NCI-H510A treated with DMSO at 0.1 percent for 48 hours (cell line): ENCODE data around the gene FKBP6.
"Not testable (repeated sequence)": the region's sequence is repeated elsewhere in the genome, so short reads cannot be mapped to it uniquely, and the experiment has no call there.

Source experiments
- DNase-seq: peaks from one replicate; lab custom pipeline; 2025; lab: John Stamatoyannopoulos, UW

The FKBP6 gene

GRCh38 chr7:73356159-73356558 lies 28.2 kb downstream of the FKBP6 start:
- no peak for DNase-seq

GRCh38 chr7:73358590-73359275 lies 30.8 kb downstream of the FKBP6 start:
- no peak for DNase-seq

DNA sequence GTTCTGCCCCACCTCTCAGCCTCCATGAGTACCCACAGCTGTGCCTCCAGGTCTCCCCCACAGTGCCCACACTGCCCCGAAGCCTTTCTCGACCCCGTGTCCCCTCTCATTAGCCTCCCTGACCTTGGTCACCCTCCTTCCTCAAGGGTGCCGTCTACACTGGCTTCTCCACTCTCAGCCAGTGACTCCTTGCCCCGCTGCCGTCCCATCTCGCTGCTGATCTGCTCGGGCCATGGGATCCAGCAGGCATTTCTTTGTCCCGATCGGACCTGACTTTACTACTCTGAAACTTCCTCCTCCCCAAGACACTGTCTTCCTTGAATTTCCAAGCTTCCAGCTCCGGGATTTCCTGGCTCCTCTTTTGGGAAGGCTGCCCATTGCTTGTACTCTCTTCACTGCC lies 31.3 kb downstream of the FKBP6 start:
- DNase-seq: no peak

GRCh38 chr7:73359746-73360375 lies 31.9 kb downstream of the FKBP6 start:
- no peak for DNase-seq

DNA sequence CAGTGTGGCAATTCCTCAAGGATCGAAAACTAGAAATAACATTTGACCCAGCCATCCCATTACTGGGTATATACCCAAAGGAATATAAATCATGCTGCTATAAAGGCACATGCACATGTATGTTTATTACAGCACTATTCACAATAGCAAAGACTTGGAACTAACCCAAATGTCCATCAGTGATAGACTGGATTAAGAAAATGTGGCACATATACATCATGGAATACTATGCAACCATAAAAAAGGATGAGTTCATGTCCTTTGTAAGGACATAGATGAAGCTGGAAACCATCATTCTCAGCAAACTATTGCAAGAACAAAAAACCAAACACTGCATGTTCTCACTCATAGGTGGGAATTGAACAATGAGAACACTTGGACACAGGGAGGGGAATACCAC lies 32.6 kb downstream of the FKBP6 start:
- DNase-seq: not testable (repeated sequence)

- no peak for DNase-seq
These were observed 35.5 kb downstream of the FKBP6 start for GRCh38 chr7:73363225-73364005.

DNA sequence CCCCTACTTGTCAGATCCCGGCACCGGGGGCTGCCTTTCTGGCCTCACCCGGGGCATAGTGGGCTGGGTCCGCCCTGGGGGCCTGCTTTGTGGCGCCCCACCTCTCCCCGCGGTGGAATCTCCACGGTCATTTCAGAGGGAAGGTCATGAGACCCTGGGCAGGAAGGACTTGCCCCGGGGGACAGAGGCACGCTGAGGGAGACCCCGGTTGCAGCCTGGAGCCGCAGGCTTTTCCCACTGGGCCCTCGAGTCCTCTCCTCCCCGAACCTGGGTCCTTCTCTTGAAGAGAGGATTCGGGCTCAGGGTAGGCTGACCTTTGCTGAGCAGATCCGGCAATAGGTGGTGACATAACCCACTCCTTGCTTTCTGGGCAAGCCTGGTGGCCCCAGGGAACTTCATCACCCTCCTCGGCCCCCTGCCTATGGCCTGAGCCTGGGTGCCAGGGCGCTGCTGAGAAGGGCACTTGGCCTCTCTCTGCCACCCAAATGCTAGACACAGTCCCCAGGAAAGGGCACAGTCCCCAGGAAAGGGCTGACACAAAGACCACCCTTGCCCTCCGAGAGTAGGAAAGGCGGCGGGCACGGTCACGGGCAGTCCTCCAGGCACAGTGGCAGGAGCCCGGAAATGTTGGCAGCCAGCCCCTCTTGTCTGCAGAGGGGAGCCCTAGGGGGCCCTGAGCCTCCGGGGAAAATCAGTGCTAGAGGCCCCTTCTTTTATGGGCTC lies 36.2 kb downstream of the FKBP6 start:
- DNase-seq: no peak

- DNase-seq: no peak
These were observed 38.2 kb downstream of the FKBP6 start for GRCh38 chr7:73366127-73366526.

GRCh38 chr7:73366990-73367389 lies 39.0 kb downstream of the FKBP6 start:
- no peak for DNase-seq

- no peak for DNase-seq
These were observed 41.0 kb downstream of the FKBP6 start for GRCh38 chr7:73369009-73369408.

DNA sequence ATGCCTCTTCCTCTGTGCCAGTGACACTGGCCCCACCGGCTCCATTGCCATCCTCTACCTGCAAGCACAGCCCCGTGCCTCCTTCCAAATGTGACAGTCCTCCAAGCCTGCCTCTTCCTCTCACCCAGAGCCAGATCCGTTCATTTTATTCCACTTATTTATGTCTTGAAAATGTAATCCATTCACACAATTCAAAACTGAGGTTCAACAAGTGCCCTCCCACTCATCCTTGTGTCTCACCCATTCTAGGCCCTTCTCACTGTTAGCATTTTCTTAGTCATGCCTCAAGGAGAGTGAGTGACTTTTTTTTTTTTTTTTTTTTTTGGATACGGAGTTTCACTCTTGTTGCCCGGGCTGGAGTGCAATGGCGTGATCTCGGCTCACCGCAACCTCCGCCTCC lies 41.7 kb downstream of the FKBP6 start:
- DNase-seq: no peak

GRCh38 chr7:73373741-73374140 lies 45.8 kb downstream of the FKBP6 start:
- DNase-seq: no peak

DNA sequence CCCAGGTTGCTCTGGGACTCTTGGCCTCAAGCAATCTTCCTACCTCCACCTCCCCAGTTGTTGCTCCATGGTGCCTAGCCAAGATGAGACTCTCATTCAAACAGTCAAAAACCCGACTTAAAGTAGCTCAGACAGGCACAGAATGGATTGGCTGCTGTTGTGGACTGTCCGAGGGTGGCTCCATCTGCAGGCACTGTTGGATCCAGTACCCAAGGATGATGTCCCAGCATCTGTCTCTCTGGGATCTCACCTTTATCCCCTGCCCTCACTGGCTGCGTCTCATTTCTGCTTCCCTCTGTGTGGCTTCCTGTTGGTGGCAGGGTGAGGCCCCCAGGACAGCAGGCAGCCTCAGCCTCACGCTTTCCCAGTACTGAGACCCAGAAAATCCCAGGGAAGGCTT lies 48.3 kb downstream of the FKBP6 start:
- DNase-seq: not testable (repeated sequence)

GRCh38 chr7:73376671-73377412 lies 48.9 kb downstream of the FKBP6 start:
- no peak for DNase-seq

DNA sequence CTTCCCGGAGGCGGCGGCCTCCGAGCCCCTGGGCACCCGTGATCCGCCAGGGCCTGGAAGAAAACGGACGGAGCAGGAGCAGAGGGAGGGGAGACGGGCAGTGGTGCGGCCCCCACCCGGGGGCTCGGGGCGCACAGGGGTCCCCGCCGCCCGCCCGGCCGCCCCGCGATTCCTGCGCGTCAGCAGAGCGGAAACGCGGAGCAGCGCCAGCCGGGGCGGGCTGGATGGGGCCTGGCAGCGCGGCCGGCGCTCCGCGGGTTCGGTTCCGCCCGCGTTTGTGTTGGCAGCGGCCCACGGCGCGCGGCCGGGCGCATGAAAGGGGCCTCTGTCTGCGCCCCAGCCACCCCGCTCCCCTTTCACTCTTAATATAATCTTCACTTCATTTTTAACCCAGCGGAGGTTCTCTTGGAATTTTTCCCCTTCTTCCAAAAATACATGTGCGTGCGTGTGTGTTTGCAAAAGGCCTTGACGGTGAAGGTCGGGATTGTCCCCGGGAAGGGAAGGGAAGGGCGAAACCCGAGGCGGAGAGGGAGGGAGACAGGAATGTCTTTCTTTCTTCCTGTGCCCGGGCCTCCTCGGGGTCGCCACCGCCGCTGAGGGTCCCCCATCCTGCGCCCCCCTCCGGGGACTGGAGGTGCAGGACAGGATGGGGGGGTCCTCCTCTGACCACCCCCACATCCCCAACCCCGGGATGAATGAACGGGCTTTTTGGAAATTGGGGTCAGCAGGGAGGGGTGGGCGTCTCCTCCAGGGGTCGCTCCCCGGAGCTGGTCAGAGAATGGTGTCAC lies 49.6 kb downstream of the FKBP6 start:
- not testable (repeated sequence) for DNase-seq

GRCh38 chr7:73382934-73383503 lies 55.1 kb downstream of the FKBP6 start:
- DNase-seq: no peak

DNA sequence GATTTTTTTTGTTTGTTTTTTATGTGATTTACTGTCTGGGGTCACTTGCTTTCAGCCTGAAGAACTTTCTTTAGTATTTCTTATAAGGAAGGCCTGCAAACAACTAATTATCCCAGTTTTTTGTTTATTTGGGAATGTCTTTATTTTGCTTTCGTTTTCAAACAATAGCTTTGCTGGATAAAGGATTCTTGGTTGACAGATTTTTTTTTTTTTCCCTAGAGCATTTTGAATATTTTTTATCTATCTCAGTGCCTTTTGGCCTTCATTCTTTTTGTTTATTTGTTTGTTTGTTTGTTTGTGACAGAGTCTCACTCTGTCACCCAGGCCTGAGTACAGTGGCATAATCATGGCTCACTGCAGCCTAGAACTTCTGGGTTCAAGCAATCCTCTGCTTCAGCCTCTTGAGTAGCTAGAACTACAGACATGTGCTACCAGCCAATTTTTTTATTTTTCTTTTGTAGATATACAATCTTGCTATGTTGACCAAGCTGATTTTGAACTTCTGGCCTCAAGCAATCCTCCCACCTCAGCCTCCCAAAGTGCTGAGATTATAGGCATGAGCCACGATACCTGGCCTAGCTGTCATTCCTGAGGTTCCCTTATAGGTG lies 59.4 kb downstream of the FKBP6 start:
- no peak for DNase-seq

DNA sequence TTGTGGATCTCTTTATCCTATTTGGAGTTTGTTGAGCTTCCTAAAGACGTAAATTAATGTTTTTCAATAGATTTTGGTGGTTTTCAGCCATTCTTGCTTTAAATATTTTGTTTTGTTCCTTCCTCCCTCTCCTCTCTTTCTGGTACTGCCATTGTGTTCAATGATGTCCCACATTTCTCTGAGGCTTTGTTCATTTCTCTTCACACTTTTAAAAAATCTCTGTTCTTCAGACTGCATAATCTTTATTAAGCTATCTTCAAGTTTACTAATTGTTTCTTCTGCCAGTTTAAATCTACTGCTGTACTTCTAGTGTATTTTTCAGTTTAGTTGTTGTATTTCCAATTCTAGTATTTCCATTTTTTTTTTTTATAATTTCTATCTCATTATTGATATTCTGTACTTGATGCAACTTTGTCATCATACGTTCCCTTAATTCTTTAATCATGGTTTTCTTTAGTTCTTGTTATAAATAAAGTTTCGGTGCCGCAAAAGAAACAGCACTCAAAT lies 60.0 kb downstream of the FKBP6 start:
- no peak for DNase-seq

- no peak for DNase-seq
These were observed 63.4 kb downstream of the FKBP6 start for GRCh38 chr7:73391396-73391795.

- no peak for DNase-seq
These were observed 66.5 kb downstream of the FKBP6 start for GRCh38 chr7:73394422-73394821.
